GM12878 (cell line): ENCODE data around the gene SPTLC3. TPM values are rescaled to one million over a fixed set of nuclear protein-coding genes. Genes with fewer than 3 reads are reported as not detected.

Experiments
- ATAC-seq: fragments of 200-7000 bp; cut with Tn5 transposase; 3 replicates; pipeline ENCODE4 v1.9.1; 2020; ENCODE audit warnings: mild to moderate bottlenecking, moderate library complexity
- BruUV-seq: library from RNA; stranded (reverse); fragments of 400-500 nt; replicated peaks from 2 replicates; lab custom pipeline; 2021; lab: Mats Ljungman, UMichigan
- CTCF ChIA-PET: fragments of 300-600 bp; sonication (Branson Sonifier 250); formaldehyde crosslinking; extraction: SDS; loops from one replicate; lab custom pipeline; 2021; ENCODE audit warnings: inconsistent platforms; lab: Yijun Ruan, JAX
- POLR2A ChIA-PET: fragments of 350-600 bp; formaldehyde crosslinking; extraction: SDS; loops from one replicate; lab custom pipeline; 2021; ENCODE audit warnings: inconsistent platforms; lab: Charles Lee
- RAD21 ChIA-PET: fragments of 300-600 bp; sonication (Branson Sonifier 250); formaldehyde crosslinking; loops from one replicate; lab custom pipeline; 2023; ENCODE audit warnings: antibody characterized with exemption; ENCODE audit not compliant: unreplicated experiment; lab: Charles Lee
- SMC1A ChIA-PET: fragments of 300-600 bp; sonication (Branson Sonifier 250); formaldehyde crosslinking; loops from one replicate; lab custom pipeline; 2023; ENCODE audit not compliant: unreplicated experiment, uncharacterized antibody; lab: Charles Lee
- DNase-seq: peaks from one replicate; pipeline ENCODE4 v3.0.0-alpha.2; 2011; ENCODE audit warnings: low read depth, low spot score
- FAIRE-seq: peaks from 3 replicates; lab custom pipeline; 2011; peaks lifted over from hg19 to GRCh38; lab: Jason Lieb, UNC
- H2AFZ ChIP-seq: 2 replicates; pipeline ENCODE4 v1.6.0; 2011; ENCODE audit warnings: low read depth, low read length, control low read depth; ENCODE audit not compliant: control insufficient read depth
- H3K27ac ChIP-seq: 2 replicates; pipeline ENCODE4 v1.5.1; 2011; ENCODE audit warnings: control low read depth; ENCODE audit not compliant: control insufficient read depth, insufficient read depth
- H3K27me3 ChIP-seq, 2 experiments: replicated peaks in 1 of 2; 2 replicates each; pipeline versions ENCODE4 v1.6.0 to v1.6.1; 2011; ENCODE audit warnings: low read length in 1 of 2; ENCODE audit not compliant: control insufficient read depth in 2 of 2, insufficient read depth in 2 of 2
- H3K36me3 ChIP-seq, 2 experiments: 2 replicates each; pipeline ENCODE4 v1.5.1; 2011; ENCODE audit warnings: low read length in 1 of 2; ENCODE audit not compliant: control insufficient read depth in 2 of 2, insufficient read depth in 2 of 2
- H3K4me1 ChIP-seq: 2 replicates; pipeline ENCODE4 v1.6.1; 2011; ENCODE audit warnings: mild to moderate bottlenecking, low read length, moderate library complexity, mixed read lengths; ENCODE audit not compliant: control insufficient read depth, insufficient read depth
- H3K4me2 ChIP-seq: 2 replicates; pipeline ENCODE4 v1.6.0; 2011; ENCODE audit warnings: control low read depth; ENCODE audit not compliant: control insufficient read depth, insufficient read depth
- H3K4me3 ChIP-seq: fragments of 200-600 bp; sonication (generic); 2 replicates; pipeline ENCODE4 v1.5.1; 2016
- H3K79me2 ChIP-seq: 2 replicates; pipeline ENCODE4 v1.6.0; 2011; ENCODE audit warnings: low read length; ENCODE audit not compliant: control insufficient read depth, insufficient read depth
- H3K9ac ChIP-seq: 2 replicates; pipeline ENCODE4 v1.8.0; 2011; ENCODE audit warnings: low read length, control low read depth, mixed read lengths; ENCODE audit not compliant: control insufficient read depth, insufficient read depth
- H3K9me3 ChIP-seq: replicated peaks from 3 replicates; pipeline ENCODE4 v1.5.1; 2011; ENCODE audit warnings: mild to moderate bottlenecking, low read length; ENCODE audit not compliant: control insufficient read depth, insufficient read depth
- H4K20me1 ChIP-seq: 2 replicates; pipeline ENCODE4 v1.6.0; 2011; ENCODE audit not compliant: control insufficient read depth, insufficient read depth
- CHD2 ChIP-seq: IDR thresholded peaks from 2 replicates; pipeline ENCODE4 v1.6.1; 2011; ENCODE audit warnings: low read depth, low read length, improper control_type of control experiment, borderline replicate concordance
- EED ChIP-seq: sonication (generic); IDR thresholded peaks from 2 replicates; pipeline ENCODE4 v1.6.1; 2016; ENCODE audit warnings: antibody characterized with exemption, low read depth
- EP300 ChIP-seq, 2 experiments: fragments of 150-350 bp in 1 of 2; IDR thresholded peaks; 2 replicates each; pipeline ENCODE4 v1.6.1; 2011 to 2012; ENCODE audit warnings: low read depth in 2 of 2, low read length in 2 of 2, borderline replicate concordance in 1 of 2, improper control_type of control experiment in 1 of 2, inconsistent platforms in 1 of 2; ENCODE audit not compliant: control insufficient read depth in 1 of 2
- RBBP5 ChIP-seq: fragments of 200-600 bp; sonication (generic); conservative IDR thresholded peaks from 2 replicates; pipeline ENCODE4 v1.6.1; 2016
- SP1 ChIP-seq: IDR thresholded peaks from one replicate; pipeline ENCODE4 v1.6.1; 2011; ENCODE audit warnings: low read depth, low read length
- SPI1 ChIP-seq: IDR thresholded peaks from 2 replicates; pipeline ENCODE4 v1.6.1; 2011; ENCODE audit warnings: low read depth, mild to moderate bottlenecking, low read length, moderate library complexity, borderline replicate concordance; ENCODE audit not compliant: insufficient read depth
- SUZ12 ChIP-seq: fragments of 200-600 bp; sonication (generic); IDR thresholded peaks from one replicate; pipeline ENCODE4 v1.6.1; 2018; ENCODE audit warnings: antibody characterized with exemption, mild to moderate bottlenecking; ENCODE audit not compliant: unreplicated experiment
- TARDBP ChIP-seq: IDR thresholded peaks from 2 replicates; pipeline ENCODE4 v1.6.1; 2016; ENCODE audit warnings: borderline replicate concordance
- ZNF384 ChIP-seq: IDR thresholded peaks from 2 replicates; pipeline ENCODE4 v1.6.1; 2012; ENCODE audit warnings: low read depth, mild to moderate bottlenecking, low read length, improper control_type of control experiment, borderline replicate concordance
- WGBS: methylation state at CpG from one replicate; pipeline ENCODE4 v1.1.6; 2016; ENCODE audit warnings: low lambda C conversion rate; ENCODE audit not compliant: insufficient replicate concordance, insufficient coverage; ENCODE audit errors: missing lambda C conversion rate; 5-methylcytosine and 5-hydroxymethylcytosine counted together
- in situ Hi-C: fragments of 300-500 bp; cut with MboI; formaldehyde crosslinking; loops from 9 replicates; pipeline ENCODE4 v1.14.3; 2018; ENCODE audit warnings: mixed read lengths
- intact Hi-C: fragments of 100-400 bp; cut with micrococcal nuclease; formaldehyde crosslinking; loops from one replicate; pipeline ENCODE4 v1.14.2; 2022; ENCODE audit not compliant: unreplicated experiment
- polyA plus RNA-seq, 11 experiments: library from polyadenylated mRNA; depleted of rRNA in 4 of 11; unstranded in 6 of 11; stranded (reverse) in 5 of 11; fragments of >200 nt; fragmentation: Nextera tagmentation in 4 of 11; fragmentation: Illumina TruSeq in 1 of 11; extraction: Ambion mirVana in 4 of 11; extraction: Trizol in 1 of 11; gene quantifications; 1 replicate in 1 of 11; 2 replicates in 10 of 11; pipeline versions ENCODE4 v1.2.1 to v1.2.3, GENCODE V29; 2011 to 2016; ENCODE audit warnings: inconsistent platforms in 2 of 11, missing spikeins in 2 of 11, low read depth in 1 of 11
- total RNA-seq, 4 experiments: library from RNA; depleted of rRNA in 3 of 4; stranded (reverse); fragments of >200 nt in 3 of 4; fragmentation: Illumina TruSeq in 1 of 4; extraction: Trizol in 1 of 4; gene quantifications; 2 replicates each; pipeline versions ENCODE4 v1.2.1 to v1.2.3, GENCODE V29; 2013 to 2021
- TF ChIP-seq, protein P1 (sequence below): fragments of 150-350 bp; IDR thresholded peaks from 2 replicates; pipeline ENCODE4 v1.6.1; 2014; ENCODE audit warnings: mild to moderate bottlenecking, low read depth, low read length
- TF ChIP-seq, protein P2 (sequence below): fragments of 450-650 bp; IDR thresholded peaks from 2 replicates; pipeline ENCODE4 v1.6.1; 2017; ENCODE audit warnings: mild to moderate bottlenecking, moderate library complexity

The SPTLC3 gene
- total and polyA plus RNA-seq, 10 of the 15 experiments (the other 5 are each of a cell fraction or from before 2014, with no cell fraction given): 0.04 to 0.29 (median 0.06) TPM; not detected in 7

DNA sequence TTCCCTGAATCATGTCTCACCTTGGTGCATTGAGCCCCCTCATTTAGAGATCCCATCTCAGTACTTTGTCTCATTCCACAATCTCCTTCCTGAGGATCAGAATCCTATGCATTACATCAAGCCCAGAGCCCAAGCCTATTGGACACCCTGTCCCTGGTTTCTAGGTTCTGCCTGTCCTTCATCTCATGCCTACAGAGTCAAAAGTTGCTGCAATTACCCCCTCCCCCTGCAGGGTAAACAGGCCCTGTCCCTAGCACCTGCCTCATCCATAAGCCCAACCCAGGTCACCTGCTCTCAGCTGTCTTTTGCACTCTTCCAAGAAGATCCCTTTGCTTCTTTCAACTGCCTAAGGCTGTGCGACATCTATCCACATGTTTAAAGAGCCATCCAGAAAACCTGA, 93.9 kb downstream of the SPTLC3 start:
- no peak overlapping the region for H2AFZ ChIP-seq
- no peak for TF ChIP-seq SUZ12
- no peak for TF ChIP-seq ZNF384
- TF ChIP-seq, all 136 proteins: peak for 0
- no peaks in the 10 kb centered on the region for H3K79me2 ChIP-seq
- in situ Hi-C loops: loop anchor here (5.0 to 10.0 kb wide), 2 partner anchors 128 to 180 kb away; no protein-coding TSS in a partner anchor
- no peak overlapping the region for H3K9ac ChIP-seq
- no peaks in the 10 kb centered on the region; a peak in 2 of 4 replicates for H3K27me3 ChIP-seq
- ChIA-PET CTCF (interaction anchor here (1.3 to 6.0 kb wide), 2 partner anchors 12 to 178 kb away, joined by 3 to 50 read pairs; no protein-coding TSS in a partner anchor), SMC1A (no interaction called here), POLR2A (no interaction called here), RAD21 (no interaction called here)
- FAIRE-seq (no peak), ATAC-seq (no peak), DNase-seq (no peak)
- BruUV-seq: no TSS peak
- H3K36me3 ChIP-seq: no peaks in the 10 kb centered on the region
- no peak overlapping the region for H3K4me3 ChIP-seq
- no peaks in the 10 kb centered on the region for H3K4me1 ChIP-seq
- H3K4me2 ChIP-seq: no peak overlapping the region
- H3K9me3 ChIP-seq: no peaks in the 10 kb centered on the region
- no peak overlapping the region for H3K27ac ChIP-seq
- no peaks in the 10 kb centered on the region for H4K20me1 ChIP-seq
- intact Hi-C loops: loop anchor here (10.0 kb wide), 1 partner anchor 268 kb away; no protein-coding TSS in a partner anchor
- 71% methylated on average over 1 of the region's 1 CpG for WGBS

DNA sequence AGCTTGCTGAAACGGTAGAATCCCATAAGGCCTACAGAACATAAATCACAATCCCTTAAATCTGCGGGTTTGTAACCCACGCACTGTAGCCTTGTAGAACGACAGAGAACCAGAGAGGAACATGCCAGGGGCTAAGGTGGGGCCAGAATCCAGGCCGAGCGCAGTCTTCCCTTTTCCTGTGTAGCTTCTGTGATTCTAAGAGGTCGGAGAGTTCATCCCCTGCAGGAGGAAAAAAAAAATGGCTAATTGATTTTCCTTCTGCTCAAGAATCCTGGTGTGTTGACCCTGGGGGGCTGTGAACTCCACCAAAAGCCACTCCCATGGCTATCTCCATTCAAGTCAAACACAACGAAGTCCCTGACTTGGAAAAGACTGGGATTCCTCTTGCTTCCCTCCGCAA, 96.3 kb downstream of the SPTLC3 start:
- intact Hi-C loops: loop anchor here (10.0 kb wide), 1 partner anchor 270 kb away; no protein-coding TSS in a partner anchor
- TF ChIP-seq TARDBP (no peak), SP1 (no peak), RBBP5 (no peak), CHD2 (no peak), SPI1 (no peak), EP300 (IDR thresholded peaks at IDR 0.05; ENCODE audit: borderline replicate concordance in 1 of 2, control insufficient read depth in 1 of 2, low read depth in 2 of 2, low read length in 2 of 2) (no peak), EED (no peak)
- TF ChIP-seq, protein P1, sequence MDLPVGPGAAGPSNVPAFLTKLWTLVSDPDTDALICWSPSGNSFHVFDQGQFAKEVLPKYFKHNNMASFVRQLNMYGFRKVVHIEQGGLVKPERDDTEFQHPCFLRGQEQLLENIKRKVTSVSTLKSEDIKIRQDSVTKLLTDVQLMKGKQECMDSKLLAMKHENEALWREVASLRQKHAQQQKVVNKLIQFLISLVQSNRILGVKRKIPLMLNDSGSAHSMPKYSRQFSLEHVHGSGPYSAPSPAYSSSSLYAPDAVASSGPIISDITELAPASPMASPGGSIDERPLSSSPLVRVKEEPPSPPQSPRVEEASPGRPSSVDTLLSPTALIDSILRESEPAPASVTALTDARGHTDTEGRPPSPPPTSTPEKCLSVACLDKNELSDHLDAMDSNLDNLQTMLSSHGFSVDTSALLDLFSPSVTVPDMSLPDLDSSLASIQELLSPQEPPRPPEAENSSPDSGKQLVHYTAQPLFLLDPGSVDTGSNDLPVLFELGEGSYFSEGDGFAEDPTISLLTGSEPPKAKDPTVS: no peak
- TF ChIP-seq, protein P2, sequence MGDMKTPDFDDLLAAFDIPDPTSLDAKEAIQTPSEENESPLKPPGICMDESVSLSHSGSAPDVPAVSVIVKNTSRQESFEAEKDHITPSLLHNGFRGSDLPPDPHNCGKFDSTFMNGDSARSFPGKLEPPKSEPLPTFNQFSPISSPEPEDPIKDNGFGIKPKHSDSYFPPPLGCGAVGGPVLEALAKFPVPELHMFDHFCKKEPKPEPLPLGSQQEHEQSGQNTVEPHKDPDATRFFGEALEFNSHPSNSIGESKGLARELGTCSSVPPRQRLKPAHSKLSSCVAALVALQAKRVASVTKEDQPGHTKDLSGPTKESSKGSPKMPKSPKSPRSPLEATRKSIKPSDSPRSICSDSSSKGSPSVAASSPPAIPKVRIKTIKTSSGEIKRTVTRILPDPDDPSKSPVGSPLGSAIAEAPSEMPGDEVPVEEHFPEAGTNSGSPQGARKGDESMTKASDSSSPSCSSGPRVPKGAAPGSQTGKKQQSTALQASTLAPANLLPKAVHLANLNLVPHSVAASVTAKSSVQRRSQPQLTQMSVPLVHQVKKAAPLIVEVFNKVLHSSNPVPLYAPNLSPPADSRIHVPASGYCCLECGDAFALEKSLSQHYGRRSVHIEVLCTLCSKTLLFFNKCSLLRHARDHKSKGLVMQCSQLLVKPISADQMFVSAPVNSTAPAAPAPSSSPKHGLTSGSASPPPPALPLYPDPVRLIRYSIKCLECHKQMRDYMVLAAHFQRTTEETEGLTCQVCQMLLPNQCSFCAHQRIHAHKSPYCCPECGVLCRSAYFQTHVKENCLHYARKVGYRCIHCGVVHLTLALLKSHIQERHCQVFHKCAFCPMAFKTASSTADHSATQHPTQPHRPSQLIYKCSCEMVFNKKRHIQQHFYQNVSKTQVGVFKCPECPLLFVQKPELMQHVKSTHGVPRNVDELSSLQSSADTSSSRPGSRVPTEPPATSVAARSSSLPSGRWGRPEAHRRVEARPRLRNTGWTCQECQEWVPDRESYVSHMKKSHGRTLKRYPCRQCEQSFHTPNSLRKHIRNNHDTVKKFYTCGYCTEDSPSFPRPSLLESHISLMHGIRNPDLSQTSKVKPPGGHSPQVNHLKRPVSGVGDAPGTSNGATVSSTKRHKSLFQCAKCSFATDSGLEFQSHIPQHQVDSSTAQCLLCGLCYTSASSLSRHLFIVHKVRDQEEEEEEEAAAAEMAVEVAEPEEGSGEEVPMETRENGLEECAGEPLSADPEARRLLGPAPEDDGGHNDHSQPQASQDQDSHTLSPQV: no peak

More for the DNA sequence above, 96.3 kb downstream of the SPTLC3 start:
- Histone ChIP-seq H4K20me1 (no peaks in the 10 kb centered on the region), H3K4me2 (no peak overlapping the region), H3K79me2 (no peaks in the 10 kb centered on the region), H2AFZ (no peak overlapping the region), H3K27ac (no peak overlapping the region), H3K36me3 (no peaks in the 10 kb centered on the region), H3K9ac (no peak overlapping the region), H3K4me1 (no peaks in the 10 kb centered on the region), H3K4me3 (no peak overlapping the region), H3K27me3 (no peaks in the 10 kb centered on the region; a peak in 2 of 4 replicates), H3K9me3 (no peaks in the 10 kb centered on the region)
- CTCF ChIA-PET: interaction anchor here (0.7 to 6.0 kb wide), 7 partner anchors 10 to 181 kb away, joined by 4 to 50 read pairs (median 5); no protein-coding TSS in a partner anchor
- ATAC-seq (no peak), DNase-seq (no peak), FAIRE-seq (no peak)
- RAD21 ChIA-PET: interaction anchor here (1.9 kb wide), 1 partner anchor 12 kb away, joined by 5 read pairs; no protein-coding TSS in a partner anchor
- in situ Hi-C loops: loop anchor here (10.0 kb wide), 1 partner anchor 130 kb away; no protein-coding TSS in a partner anchor
- BruUV-seq: no TSS peak
- SMC1A ChIA-PET: interaction anchor here (0.5 to 2.1 kb wide), 5 partner anchors 95 to 182 kb away, joined by 3 to 11 read pairs (median 4); no protein-coding TSS in a partner anchor
- POLR2A ChIA-PET: no interaction called here
- 20% methylated on average over 9 of the region's 9 CpGs for WGBS
